Upper lobe of right lung (tissue), 1 donor: ENCODE measurements around the gene SLCO3A1. TPM values are rescaled to one million over a fixed set of nuclear protein-coding genes. Genes with fewer than 3 reads are reported as not detected.

Source experiments
- ATAC-seq: fragments of 200-7000 bp; cut with Tn5 transposase; one replicate; pipeline ENCODE4 v1.9.1; 2020; ENCODE audit warnings: mild to moderate bottlenecking, moderate library complexity
- DNase-seq: peaks from one replicate; pipeline ENCODE4 v3.0.0-alpha.2; 2020
- H3K27ac ChIP-seq: fragments of 200-600 bp; one replicate; pipeline ENCODE4 v1.8.0; 2022
- H3K27me3 ChIP-seq: fragments of 200-600 bp; one replicate; pipeline ENCODE4 v1.8.0; 2022; ENCODE audit warnings: mild to moderate bottlenecking
- H3K36me3 ChIP-seq: fragments of 200-600 bp; one replicate; pipeline ENCODE4 v1.8.0; 2022
- H3K4me1 ChIP-seq: fragments of 200-600 bp; one replicate; pipeline ENCODE4 v1.8.0; 2022
- H3K4me3 ChIP-seq: fragments of 200-600 bp; one replicate; pipeline ENCODE4 v1.8.0; 2022; ENCODE audit warnings: mild to moderate bottlenecking
- H3K9me3 ChIP-seq: fragments of 200-600 bp; one replicate; pipeline ENCODE4 v1.8.0; 2022
- CTCF ChIP-seq: fragments of 200-600 bp; IDR thresholded peaks from one replicate; pipeline ENCODE4 v1.8.0; 2022; ENCODE audit warnings: antibody characterized with exemption
- intact Hi-C: fragments of 100-400 bp; cut with DNase I; formaldehyde crosslinking; loops from one replicate; pipeline ENCODE4 v1.11.0; 2022
- total RNA-seq: library from RNA; stranded (reverse); fragmentation: NEBNext Ultra II Directional; extraction: Animal tissue kit (Norgen Biotek cat#: 25700); gene quantifications from one replicate; pipeline ENCODE4 v1.2.1, GENCODE V29; 2021
- donor health status: DM: no; HTN: yes; CAD: no; lungs with severe emphysema.

The SLCO3A1 gene
- total RNA-seq, 1 donor from 2014 or later, result 50.6 TPM

- Histone ChIP-seq H3K36me3 (peaks cover 23% of the 10 kb centered on the region), H3K4me3 (no peak overlapping the region), H3K4me1 (peaks cover 13% of the 10 kb centered on the region), H3K27ac (no peak overlapping the region), H3K9me3 (no peaks in the 10 kb centered on the region), H3K27me3 (no peaks in the 10 kb centered on the region)
- DNase-seq (no peak), ATAC-seq (no peak)
- intact Hi-C loops, result no loop called here
- TF ChIP-seq CTCF, result no peak
Measured at GRCh38 chr15:92118162-92118935, 264.8 kb downstream of the SLCO3A1 start.

- Histone ChIP-seq H3K4me3 (no peak overlapping the region), H3K9me3 (no peaks in the 10 kb centered on the region), H3K4me1 (peaks cover 13% of the 10 kb centered on the region), H3K27ac (no peak overlapping the region), H3K36me3 (peaks cover 29% of the 10 kb centered on the region), H3K27me3 (no peaks in the 10 kb centered on the region)
- no peak for TF ChIP-seq CTCF
- DNase-seq (no peak), ATAC-seq (no peak)
- intact Hi-C loops, result no loop called here
Measured at GRCh38 chr15:92118936-92119325, 265.4 kb downstream of the SLCO3A1 start.

- no peak for TF ChIP-seq CTCF
- no peaks in the 10 kb centered on the region for H3K27me3 ChIP-seq
- no peak overlapping the region for H3K27ac ChIP-seq
- intact Hi-C loops, result no loop called here
- peaks cover 13% of the 10 kb centered on the region for H3K4me1 ChIP-seq
- H3K9me3 ChIP-seq, result no peaks in the 10 kb centered on the region
- peaks cover 30% of the 10 kb centered on the region for H3K36me3 ChIP-seq
- DNase-seq (no peak), ATAC-seq (no peak)
- H3K4me3 ChIP-seq, result no peak overlapping the region
Measured at GRCh38 chr15:92120094-92120795, 266.7 kb downstream of the SLCO3A1 start.

- TF ChIP-seq CTCF, result no peak
- Histone ChIP-seq H3K4me3 (no peak overlapping the region), H3K27ac (no peak overlapping the region), H3K36me3 (peaks cover 37% of the 10 kb centered on the region), H3K4me1 (peaks cover 13% of the 10 kb centered on the region), H3K27me3 (no peaks in the 10 kb centered on the region), H3K9me3 (no peaks in the 10 kb centered on the region)
- no peak for ATAC-seq
- DNase-seq, result no peak
- intact Hi-C loops, result no loop called here
Measured at GRCh38 chr15:92121047-92121446, 267.5 kb downstream of the SLCO3A1 start.

GRCh38 chr15:92122259-92122658 is 268.8 kb downstream of the SLCO3A1 start:
- intact Hi-C loops, result no loop called here
- H3K27ac ChIP-seq, result no peak overlapping the region
- no peak for ATAC-seq
- H3K4me1 ChIP-seq, result peaks cover 5% of the 10 kb centered on the region
- no peaks in the 10 kb centered on the region for H3K27me3 ChIP-seq
- H3K4me3 ChIP-seq, result no peak overlapping the region
- DNase-seq, result no peak
- no peaks in the 10 kb centered on the region for H3K9me3 ChIP-seq
- TF ChIP-seq CTCF, result no peak
- H3K36me3 ChIP-seq, result peaks cover 49% of the 10 kb centered on the region
